ENCODE results near the gene DENND2C.

DENND2C gene

DNA sequence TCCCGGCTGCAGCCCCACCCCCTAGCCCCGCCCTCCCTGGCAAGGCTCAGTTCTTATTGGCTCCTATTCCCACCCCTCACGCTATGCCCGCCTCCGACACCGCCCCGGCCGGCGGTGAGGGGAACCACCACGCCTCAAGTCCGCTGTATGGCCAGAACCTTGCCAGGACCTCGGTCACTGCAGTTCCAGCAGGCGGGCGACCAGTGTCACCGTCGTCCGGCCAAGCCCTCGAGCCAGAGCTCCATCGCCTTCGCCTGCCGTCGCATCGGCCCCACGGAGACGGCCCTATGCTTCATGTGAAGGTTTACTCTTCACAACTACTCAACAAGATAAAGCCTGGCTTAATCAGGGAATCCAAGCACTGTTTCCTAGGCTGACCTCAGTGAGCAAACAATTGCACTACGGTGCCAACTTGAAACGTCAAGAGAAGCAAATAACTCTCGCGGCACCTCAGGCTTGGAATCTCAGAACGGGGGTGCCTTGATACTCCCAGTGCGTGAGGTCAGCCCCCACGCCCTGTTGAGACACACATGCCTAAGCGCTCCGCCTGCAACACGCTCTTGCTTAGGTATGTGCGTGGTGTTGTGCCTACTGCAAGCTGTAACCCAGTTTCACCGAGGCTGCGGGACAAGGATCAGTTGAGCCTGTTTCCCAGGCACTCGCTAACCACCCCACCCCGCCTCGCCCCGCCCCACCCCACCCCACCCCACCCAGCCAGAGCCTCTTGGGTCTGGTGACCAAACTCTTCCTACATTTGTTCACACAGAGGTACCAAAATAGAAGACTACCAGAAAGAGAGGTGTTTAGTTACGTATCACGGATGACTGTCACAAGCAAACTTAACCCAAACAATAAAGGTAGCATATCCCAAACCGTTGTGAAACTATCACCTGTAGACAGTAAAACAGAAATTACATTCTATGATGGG is 498 bp upstream of the DENND2C start:
- Histone ChIP-seq H2AFZ (ENCODE audit: low read length) (peak overlapping the region; percentile 36; the same call in 1 of the 2 replicates), H3K9ac (ENCODE audit: low read length) (peak overlapping the region; percentile 88), H3K9me2 (replicated peaks; ENCODE audit: insufficient read depth, low read length) (no peaks in the 10 kb centered on the region), H3K27ac (ENCODE audit: low read length) (peak overlapping the region; percentile 99), H3F3A (ENCODE audit: insufficient read depth, low read length) (peaks cover 21% of the 10 kb centered on the region), H3K4me1 (ENCODE audit: low read length) (peaks cover 10% of the 10 kb centered on the region), H3K27me3 (replicated peaks; ENCODE audit: insufficient read depth, low read length) (no peaks in the 10 kb centered on the region), H3K36me3 (replicated peaks; ENCODE audit: insufficient read depth, low read length) (no peaks in the 10 kb centered on the region), H3K4me2 (ENCODE audit: low read depth, low read length) (peak overlapping the region; percentile 91), H3K79me2 (ENCODE audit: low read length) (peaks cover 42% of the 10 kb centered on the region), H3K9me3 (replicated peaks; ENCODE audit: insufficient read depth, low read length) (no peaks in the 10 kb centered on the region), H4K20me1 (ENCODE audit: insufficient read depth, low read length) (no peaks in the 10 kb centered on the region), H3K4me3 (ENCODE audit: low read length) (peak overlapping the region; percentile 74)
- TF ChIP-seq, protein P1, sequence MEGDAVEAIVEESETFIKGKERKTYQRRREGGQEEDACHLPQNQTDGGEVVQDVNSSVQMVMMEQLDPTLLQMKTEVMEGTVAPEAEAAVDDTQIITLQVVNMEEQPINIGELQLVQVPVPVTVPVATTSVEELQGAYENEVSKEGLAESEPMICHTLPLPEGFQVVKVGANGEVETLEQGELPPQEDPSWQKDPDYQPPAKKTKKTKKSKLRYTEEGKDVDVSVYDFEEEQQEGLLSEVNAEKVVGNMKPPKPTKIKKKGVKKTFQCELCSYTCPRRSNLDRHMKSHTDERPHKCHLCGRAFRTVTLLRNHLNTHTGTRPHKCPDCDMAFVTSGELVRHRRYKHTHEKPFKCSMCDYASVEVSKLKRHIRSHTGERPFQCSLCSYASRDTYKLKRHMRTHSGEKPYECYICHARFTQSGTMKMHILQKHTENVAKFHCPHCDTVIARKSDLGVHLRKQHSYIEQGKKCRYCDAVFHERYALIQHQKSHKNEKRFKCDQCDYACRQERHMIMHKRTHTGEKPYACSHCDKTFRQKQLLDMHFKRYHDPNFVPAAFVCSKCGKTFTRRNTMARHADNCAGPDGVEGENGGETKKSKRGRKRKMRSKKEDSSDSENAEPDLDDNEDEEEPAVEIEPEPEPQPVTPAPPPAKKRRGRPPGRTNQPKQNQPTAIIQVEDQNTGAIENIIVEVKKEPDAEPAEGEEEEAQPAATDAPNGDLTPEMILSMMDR (IDR thresholded peaks at IDR 0.05; ENCODE audit: low read length): no peak
- TF ChIP-seq EZH2phosphoT487 (IDR thresholded peaks at IDR 0.05; ENCODE audit: low read length) (no peak), EZH2 (optimal IDR thresholded peaks at IDR 0.05; ENCODE audit: low read depth, low read length) (no peak)
- peak; percentile 85 for DNase-seq

DNA sequence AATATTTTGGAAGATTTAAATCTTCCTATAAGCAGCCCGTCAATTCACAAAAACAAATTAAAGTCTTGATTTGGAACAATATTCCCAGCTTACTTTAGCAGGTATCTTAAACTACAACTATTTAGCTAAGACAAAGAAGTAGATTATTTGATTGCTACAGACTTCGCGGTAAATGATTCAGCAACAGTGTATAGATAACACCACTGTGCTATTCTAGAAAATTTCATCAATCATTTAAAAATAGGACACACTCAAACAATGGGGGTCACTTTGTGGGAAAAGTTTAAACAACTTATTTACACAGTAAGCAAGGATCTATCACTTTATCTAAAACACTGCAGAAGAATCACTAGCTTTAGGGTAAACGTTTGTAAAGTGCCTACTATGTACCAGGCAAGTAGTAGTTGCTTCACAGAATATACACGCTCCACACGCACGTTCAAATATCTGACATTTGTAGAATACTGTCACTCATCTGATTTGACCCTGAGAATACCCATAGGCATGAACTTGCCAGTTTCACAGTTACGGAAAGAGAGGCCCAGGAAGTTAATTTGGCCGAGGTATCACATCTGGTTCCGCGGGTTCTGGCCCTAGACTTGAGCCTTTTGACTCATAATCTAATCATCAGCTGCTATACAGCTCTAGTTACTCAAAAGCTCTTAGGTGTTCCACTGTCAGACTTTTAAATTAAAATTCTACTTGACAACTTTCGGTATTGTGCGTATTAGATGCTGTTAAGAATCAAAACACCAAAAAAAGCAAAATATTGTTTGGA is 876 bp downstream of the DENND2C start:
- H3K4me3 ChIP-seq (ENCODE audit: low read length): peak overlapping the region; percentile 74
- peaks cover 10% of the 10 kb centered on the region for H3K4me1 ChIP-seq (ENCODE audit: low read length)
- peaks cover 49% of the 10 kb centered on the region for H3K79me2 ChIP-seq (ENCODE audit: low read length)
- H2AFZ ChIP-seq (ENCODE audit: low read length): 0 out of 2 replicates have a peak overlapping the region, but pooled peaks have one; percentile 48
- no peaks in the 10 kb centered on the region for H4K20me1 ChIP-seq (ENCODE audit: insufficient read depth, low read length)
- no peaks in the 10 kb centered on the region for H3K27me3 ChIP-seq (replicated peaks; ENCODE audit: insufficient read depth, low read length)
- H3K9ac ChIP-seq (ENCODE audit: low read length): peak overlapping the region; percentile 82
- no peaks in the 10 kb centered on the region for H3K9me3 ChIP-seq (replicated peaks; ENCODE audit: insufficient read depth, low read length)
- H3K9me2 ChIP-seq (replicated peaks; ENCODE audit: insufficient read depth, low read length): no peaks in the 10 kb centered on the region
- DNase-seq: peak; percentile 10
- H3K4me2 ChIP-seq (ENCODE audit: low read depth, low read length): peak overlapping the region; percentile 49
- TF ChIP-seq EZH2 (optimal IDR thresholded peaks at IDR 0.05; ENCODE audit: low read depth, low read length) (no peak), EZH2phosphoT487 (IDR thresholded peaks at IDR 0.05; ENCODE audit: low read length) (no peak)
- TF ChIP-seq, protein P1 (IDR thresholded peaks at IDR 0.05; ENCODE audit: low read length): no peak
- H3K36me3 ChIP-seq (replicated peaks; ENCODE audit: insufficient read depth, low read length): no peaks in the 10 kb centered on the region
- peaks cover 21% of the 10 kb centered on the region for H3F3A ChIP-seq (ENCODE audit: insufficient read depth, low read length)
- peak overlapping the region; percentile 99 for H3K27ac ChIP-seq (ENCODE audit: low read length)

DNA sequence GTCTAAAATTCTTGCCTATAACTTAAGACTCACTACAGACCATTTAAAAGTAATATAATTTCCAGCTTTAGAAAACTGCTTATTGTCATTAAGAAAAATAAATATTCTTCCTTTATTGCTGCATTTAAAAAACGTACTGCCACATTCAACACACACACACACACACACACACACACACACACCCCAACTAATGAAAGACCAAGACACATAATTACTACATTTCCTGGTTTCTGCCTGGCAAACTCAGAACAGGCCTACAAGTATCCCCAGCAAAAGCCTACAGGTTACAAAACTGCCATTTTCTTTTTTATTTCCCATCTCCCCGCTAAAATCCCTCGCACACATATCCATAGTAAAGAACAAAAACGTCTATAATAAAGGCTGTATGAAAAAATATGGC is 1.5 kb downstream of the DENND2C start:
- Histone ChIP-seq H3K9me2 (replicated peaks; ENCODE audit: insufficient read depth, low read length) (no peaks in the 10 kb centered on the region), H3K4me2 (ENCODE audit: low read depth, low read length) (peak overlapping the region; percentile 49), H3K9me3 (replicated peaks; ENCODE audit: insufficient read depth, low read length) (no peaks in the 10 kb centered on the region), H3K79me2 (ENCODE audit: low read length) (peaks cover 55% of the 10 kb centered on the region), H3K4me1 (ENCODE audit: low read length) (peaks cover 10% of the 10 kb centered on the region), H3K27ac (ENCODE audit: low read length) (no peak overlapping the region), H3K4me3 (ENCODE audit: low read length) (peak overlapping the region; percentile 74; the same call in 1 of the 2 replicates), H3K36me3 (replicated peaks; ENCODE audit: insufficient read depth, low read length) (no peaks in the 10 kb centered on the region), H3K27me3 (replicated peaks; ENCODE audit: insufficient read depth, low read length) (no peaks in the 10 kb centered on the region), H2AFZ (ENCODE audit: low read length) (no peak overlapping the region), H4K20me1 (ENCODE audit: insufficient read depth, low read length) (no peaks in the 10 kb centered on the region), H3F3A (ENCODE audit: insufficient read depth, low read length) (peaks cover 21% of the 10 kb centered on the region), H3K9ac (ENCODE audit: low read length) (peak overlapping the region; percentile 82; the same call in 1 of the 2 replicates)
- peak; percentile 13 for DNase-seq
- no peak for TF ChIP-seq EZH2phosphoT487 (IDR thresholded peaks at IDR 0.05; ENCODE audit: low read length)
- TF ChIP-seq, protein P1 (IDR thresholded peaks at IDR 0.05; ENCODE audit: low read length): no peak
- TF ChIP-seq EZH2 (optimal IDR thresholded peaks at IDR 0.05; ENCODE audit: low read depth, low read length): no peak

All from MM.1S (cell line).